Measurements from ENCODE around the gene RPS23.

DNA sequence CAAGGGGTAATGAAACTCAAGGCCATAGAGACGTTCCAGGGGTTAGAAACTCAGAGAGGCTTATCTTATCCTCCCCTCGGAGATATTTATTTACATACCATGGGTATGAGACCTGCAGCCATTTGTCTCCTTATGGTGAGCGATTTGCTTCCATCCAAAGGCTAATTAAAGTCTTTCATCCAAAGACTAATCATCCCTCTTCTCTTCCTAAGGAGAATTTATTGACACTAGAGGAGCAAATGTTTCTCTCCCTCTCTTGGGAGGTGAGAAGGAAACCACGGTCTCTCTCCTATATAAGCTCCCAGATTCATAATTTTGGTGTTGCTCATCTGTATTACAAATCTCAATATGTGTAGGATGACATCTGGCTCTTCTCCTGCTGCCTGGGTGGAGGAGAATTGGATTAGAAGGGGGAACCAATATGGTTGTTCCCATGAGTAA, 31.0 kb upstream of the RPS23 start:
- TF ChIP-seq, protein P1, sequence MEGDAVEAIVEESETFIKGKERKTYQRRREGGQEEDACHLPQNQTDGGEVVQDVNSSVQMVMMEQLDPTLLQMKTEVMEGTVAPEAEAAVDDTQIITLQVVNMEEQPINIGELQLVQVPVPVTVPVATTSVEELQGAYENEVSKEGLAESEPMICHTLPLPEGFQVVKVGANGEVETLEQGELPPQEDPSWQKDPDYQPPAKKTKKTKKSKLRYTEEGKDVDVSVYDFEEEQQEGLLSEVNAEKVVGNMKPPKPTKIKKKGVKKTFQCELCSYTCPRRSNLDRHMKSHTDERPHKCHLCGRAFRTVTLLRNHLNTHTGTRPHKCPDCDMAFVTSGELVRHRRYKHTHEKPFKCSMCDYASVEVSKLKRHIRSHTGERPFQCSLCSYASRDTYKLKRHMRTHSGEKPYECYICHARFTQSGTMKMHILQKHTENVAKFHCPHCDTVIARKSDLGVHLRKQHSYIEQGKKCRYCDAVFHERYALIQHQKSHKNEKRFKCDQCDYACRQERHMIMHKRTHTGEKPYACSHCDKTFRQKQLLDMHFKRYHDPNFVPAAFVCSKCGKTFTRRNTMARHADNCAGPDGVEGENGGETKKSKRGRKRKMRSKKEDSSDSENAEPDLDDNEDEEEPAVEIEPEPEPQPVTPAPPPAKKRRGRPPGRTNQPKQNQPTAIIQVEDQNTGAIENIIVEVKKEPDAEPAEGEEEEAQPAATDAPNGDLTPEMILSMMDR (IDR thresholded peaks at IDR 0.05), result no peak
- TF ChIP-seq POLR2AphosphoS5 (IDR thresholded peaks at IDR 0.05), result no peak
